HEK293 (cell line): Measurements from ENCODE around the gene ARPP19.
A peak's percentile ranks its signal among the peaks of the same experiment; 100 is the strongest.
"Not testable (repeated sequence)": the region's sequence is repeated elsewhere in the genome, so short reads cannot be mapped to it uniquely, and the experiment has no call there.

Experiments
- CTCF ChIA-PET: fragments of 350-600 bp; formaldehyde crosslinking; extraction: SDS; loops from one replicate; lab custom pipeline; 2021; ENCODE audit warnings: antibody characterized with exemption; lab: Yijun Ruan, JAX
- POLR2A ChIA-PET: fragments of 300-600 bp; formaldehyde crosslinking; extraction: SDS; loops from one replicate; lab custom pipeline; 2020; ENCODE audit warnings: antibody characterized with exemption, inconsistent platforms; lab: Yijun Ruan, JAX
- H3K27ac ChIP-seq: fragments of 200-500 bp; sonication (Bioruptor generic); 2 replicates; pipeline ENCODE4 v1.5.1; 2014; ENCODE audit warnings: low read depth, low read length, control low read depth, inconsistent platforms; ENCODE audit errors: extremely low read depth
- H3K36me3 ChIP-seq, 2 experiments: fragments of 200-500 bp in 1 of 2; sonication (Bioruptor generic) in 1 of 2; 1 replicate in 1 of 2; 2 replicates in 1 of 2; pipeline ENCODE4 v1.5.1; 2014 to 2017; ENCODE audit warnings: inconsistent platforms in 2 of 2, low read length in 2 of 2; ENCODE audit not compliant: control insufficient read depth in 2 of 2, insufficient read depth in 1 of 2
- H3K4me1 ChIP-seq: fragments of 200-500 bp; sonication (Bioruptor generic); 2 replicates; pipeline ENCODE4 v1.5.1; 2014; ENCODE audit warnings: mild to moderate bottlenecking, low read length, inconsistent platforms; ENCODE audit not compliant: control insufficient read depth, insufficient read depth
- H3K4me3 ChIP-seq: 2 replicates; pipeline ENCODE4 v1.5.1; 2011; ENCODE audit warnings: low read depth, mild to moderate bottlenecking, control low read depth, low read length, moderate library complexity
- H3K9me3 ChIP-seq: fragments of 200-500 bp; sonication (Bioruptor generic); 2 replicates; pipeline ENCODE4 v1.5.1; 2014; ENCODE audit warnings: low read depth, low read length, inconsistent platforms; ENCODE audit not compliant: control insufficient read depth, insufficient read depth
- FEZF1 ChIP-seq: fragments of 450-650 bp; formaldehyde crosslinking; IDR thresholded peaks from 2 replicates; pipeline ENCODE4 v1.5.1; 2016; ENCODE audit warnings: missing biosample characterization, missing genetic modification characterization
- GFI1B ChIP-seq: fragments of 450-650 bp; formaldehyde crosslinking; IDR thresholded peaks from 2 replicates; pipeline ENCODE4 v1.5.1; 2016; ENCODE audit warnings: missing biosample characterization, missing genetic modification characterization
- ZFP69B ChIP-seq: fragments of 450-650 bp; formaldehyde crosslinking; IDR thresholded peaks from 2 replicates; pipeline ENCODE4 v1.5.1; 2016; ENCODE audit warnings: missing biosample characterization, missing genetic modification characterization
- ZNF391 ChIP-seq: fragments of 450-650 bp; formaldehyde crosslinking; IDR thresholded peaks from 2 replicates; pipeline ENCODE4 v1.5.1; 2016; ENCODE audit warnings: low read depth, missing biosample characterization, missing genetic modification characterization, borderline replicate concordance
- ZNF530 ChIP-seq: fragments of 450-650 bp; formaldehyde crosslinking; IDR thresholded peaks from 2 replicates; pipeline ENCODE4 v1.5.1; 2016; ENCODE audit warnings: low read depth, missing biosample characterization, missing genetic modification characterization
- ZNF629 ChIP-seq: fragments of 450-650 bp; formaldehyde crosslinking; IDR thresholded peaks from 2 replicates; pipeline ENCODE4 v1.5.1; 2017; ENCODE audit warnings: missing biosample characterization, missing genetic modification characterization
- ZNF701 ChIP-seq: fragments of 450-650 bp; formaldehyde crosslinking; IDR thresholded peaks from 2 replicates; pipeline ENCODE4 v1.5.1; 2016; ENCODE audit warnings: missing biosample characterization, missing genetic modification characterization
- ZNF792 ChIP-seq: fragments of 450-650 bp; formaldehyde crosslinking; IDR thresholded peaks from 2 replicates; pipeline ENCODE4 v1.5.1; 2016; ENCODE audit warnings: missing biosample characterization, missing genetic modification characterization
- TF ChIP-seq, protein P1 (sequence below): fragments of 450-650 bp; formaldehyde crosslinking; IDR thresholded peaks from 2 replicates; pipeline ENCODE4 v1.5.1; 2017; ENCODE audit warnings: missing biosample characterization, missing genetic modification characterization
- TF ChIP-seq, protein P2 (sequence below): fragments of 450-650 bp; formaldehyde crosslinking; IDR thresholded peaks from 2 replicates; pipeline ENCODE4 v1.5.1; 2016; ENCODE audit warnings: missing biosample characterization, missing genetic modification characterization, low read depth
- TF ChIP-seq, protein P3 (sequence below): fragments of 450-650 bp; formaldehyde crosslinking; IDR thresholded peaks from 2 replicates; pipeline ENCODE4 v1.5.1; 2016; ENCODE audit warnings: missing biosample characterization, missing genetic modification characterization
- TF ChIP-seq, protein P4 (sequence below): fragments of 450-650 bp; formaldehyde crosslinking; IDR thresholded peaks from 2 replicates; pipeline ENCODE4 v1.5.1; 2016; ENCODE audit warnings: missing biosample characterization, missing genetic modification characterization

ARPP19 gene

DNA sequence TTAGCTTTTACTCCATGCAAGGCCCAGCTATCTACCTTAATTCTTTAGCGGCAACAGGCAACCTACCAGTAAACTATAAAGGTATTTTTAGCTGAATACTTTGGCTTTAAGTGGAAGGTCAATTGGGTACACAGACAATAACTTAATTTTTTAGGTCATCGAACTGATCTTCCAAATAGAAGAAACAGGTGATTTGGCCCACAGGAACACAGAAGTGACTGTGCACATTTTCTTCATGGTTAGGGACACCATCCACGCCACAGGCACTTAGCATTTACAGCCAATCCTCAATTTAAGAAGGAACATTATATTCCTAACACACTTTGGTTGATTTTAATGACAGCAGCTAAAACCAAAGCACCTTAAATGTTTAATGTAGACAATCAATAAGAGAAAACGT, 1.9 kb downstream of the ARPP19 start (continued):
- no peak for TF ChIP-seq ZNF792 (tag by site-specific recombination)
- TF ChIP-seq ZNF701 (tag by site-specific recombination): no peak
- TF ChIP-seq ZNF391 (tag by site-specific recombination): no peak

DNA sequence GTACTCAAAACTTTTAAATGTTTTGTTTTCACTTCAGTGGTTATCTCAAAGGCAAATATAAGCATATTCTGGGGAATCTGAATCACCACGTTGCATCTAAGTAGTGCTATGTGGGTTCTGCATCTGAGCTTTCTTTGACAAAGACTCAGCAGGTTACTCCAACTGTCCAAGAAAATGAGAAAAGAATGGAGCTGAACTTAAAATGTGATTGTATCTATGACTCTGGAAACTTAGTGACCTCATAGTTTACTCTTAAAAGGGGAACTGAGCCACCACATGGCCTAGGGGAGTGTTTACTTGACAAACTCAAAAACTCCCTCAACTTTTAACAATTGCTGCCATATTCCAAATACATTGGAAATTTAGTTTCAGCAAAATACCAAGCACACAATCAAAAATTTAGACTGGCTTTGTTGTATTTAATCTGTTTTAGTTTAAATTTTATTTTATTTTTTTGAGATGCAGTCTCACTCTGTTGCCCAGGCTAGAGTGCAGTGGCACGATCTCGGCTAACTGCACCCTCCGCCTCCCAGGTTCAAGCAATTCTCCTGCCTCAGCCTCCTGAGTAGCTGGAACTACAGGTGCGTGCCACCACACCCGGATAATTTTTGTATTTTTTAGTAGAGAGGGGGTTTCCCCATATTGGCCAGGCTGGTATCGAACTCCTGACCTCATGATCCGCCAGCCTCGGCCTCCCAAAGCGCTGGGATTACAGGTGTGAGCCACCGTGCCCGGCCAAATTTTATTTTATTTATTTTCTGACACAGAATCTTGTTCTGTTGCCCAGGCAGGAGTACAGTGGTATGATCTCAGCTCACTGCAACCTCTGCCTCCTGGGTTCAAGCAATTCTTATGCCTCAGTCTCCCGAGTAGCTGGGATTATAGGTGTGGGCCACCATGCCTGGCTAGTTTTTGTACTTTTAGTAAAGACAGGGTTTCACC, 3.1 kb downstream of the ARPP19 start:
- H3K27ac ChIP-seq, H3K9me3 ChIP-seq, H3K36me3 ChIP-seq, H3K4me3 ChIP-seq, POLR2A ChIA-PET: not testable (repeated sequence)
- CTCF ChIA-PET: interaction anchor here (0.5 to 0.6 kb wide), 2 partner anchors 70 to 357 kb away, joined by 3 read pairs; no protein-coding TSS in a partner anchor
- peaks cover 18% of the 10 kb centered on the region for H3K4me1 ChIP-seq
- peak; percentile 71; the same call in 1 of the 2 replicates for TF ChIP-seq ZNF629 (tag by site-specific recombination)
- TF ChIP-seq, protein P1, sequence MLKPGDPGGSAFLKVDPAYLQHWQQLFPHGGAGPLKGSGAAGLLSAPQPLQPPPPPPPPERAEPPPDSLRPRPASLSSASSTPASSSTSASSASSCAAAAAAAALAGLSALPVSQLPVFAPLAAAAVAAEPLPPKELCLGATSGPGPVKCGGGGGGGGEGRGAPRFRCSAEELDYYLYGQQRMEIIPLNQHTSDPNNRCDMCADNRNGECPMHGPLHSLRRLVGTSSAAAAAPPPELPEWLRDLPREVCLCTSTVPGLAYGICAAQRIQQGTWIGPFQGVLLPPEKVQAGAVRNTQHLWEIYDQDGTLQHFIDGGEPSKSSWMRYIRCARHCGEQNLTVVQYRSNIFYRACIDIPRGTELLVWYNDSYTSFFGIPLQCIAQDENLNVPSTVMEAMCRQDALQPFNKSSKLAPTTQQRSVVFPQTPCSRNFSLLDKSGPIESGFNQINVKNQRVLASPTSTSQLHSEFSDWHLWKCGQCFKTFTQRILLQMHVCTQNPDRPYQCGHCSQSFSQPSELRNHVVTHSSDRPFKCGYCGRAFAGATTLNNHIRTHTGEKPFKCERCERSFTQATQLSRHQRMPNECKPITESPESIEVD: peak; percentile 74
- TF ChIP-seq, protein P2, sequence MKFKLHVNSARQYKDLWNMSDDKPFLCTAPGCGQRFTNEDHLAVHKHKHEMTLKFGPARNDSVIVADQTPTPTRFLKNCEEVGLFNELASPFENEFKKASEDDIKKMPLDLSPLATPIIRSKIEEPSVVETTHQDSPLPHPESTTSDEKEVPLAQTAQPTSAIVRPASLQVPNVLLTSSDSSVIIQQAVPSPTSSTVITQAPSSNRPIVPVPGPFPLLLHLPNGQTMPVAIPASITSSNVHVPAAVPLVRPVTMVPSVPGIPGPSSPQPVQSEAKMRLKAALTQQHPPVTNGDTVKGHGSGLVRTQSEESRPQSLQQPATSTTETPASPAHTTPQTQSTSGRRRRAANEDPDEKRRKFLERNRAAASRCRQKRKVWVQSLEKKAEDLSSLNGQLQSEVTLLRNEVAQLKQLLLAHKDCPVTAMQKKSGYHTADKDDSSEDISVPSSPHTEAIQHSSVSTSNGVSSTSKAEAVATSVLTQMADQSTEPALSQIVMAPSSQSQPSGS (tag by site-specific recombination): peak; percentile 81
- peak; percentile 72; the same call in 1 of the 2 replicates for TF ChIP-seq ZFP69B (tag by site-specific recombination)
- TF ChIP-seq, protein P3, sequence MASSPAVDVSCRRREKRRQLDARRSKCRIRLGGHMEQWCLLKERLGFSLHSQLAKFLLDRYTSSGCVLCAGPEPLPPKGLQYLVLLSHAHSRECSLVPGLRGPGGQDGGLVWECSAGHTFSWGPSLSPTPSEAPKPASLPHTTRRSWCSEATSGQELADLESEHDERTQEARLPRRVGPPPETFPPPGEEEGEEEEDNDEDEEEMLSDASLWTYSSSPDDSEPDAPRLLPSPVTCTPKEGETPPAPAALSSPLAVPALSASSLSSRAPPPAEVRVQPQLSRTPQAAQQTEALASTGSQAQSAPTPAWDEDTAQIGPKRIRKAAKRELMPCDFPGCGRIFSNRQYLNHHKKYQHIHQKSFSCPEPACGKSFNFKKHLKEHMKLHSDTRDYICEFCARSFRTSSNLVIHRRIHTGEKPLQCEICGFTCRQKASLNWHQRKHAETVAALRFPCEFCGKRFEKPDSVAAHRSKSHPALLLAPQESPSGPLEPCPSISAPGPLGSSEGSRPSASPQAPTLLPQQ (tag by site-specific recombination): peak; percentile 91

DNA sequence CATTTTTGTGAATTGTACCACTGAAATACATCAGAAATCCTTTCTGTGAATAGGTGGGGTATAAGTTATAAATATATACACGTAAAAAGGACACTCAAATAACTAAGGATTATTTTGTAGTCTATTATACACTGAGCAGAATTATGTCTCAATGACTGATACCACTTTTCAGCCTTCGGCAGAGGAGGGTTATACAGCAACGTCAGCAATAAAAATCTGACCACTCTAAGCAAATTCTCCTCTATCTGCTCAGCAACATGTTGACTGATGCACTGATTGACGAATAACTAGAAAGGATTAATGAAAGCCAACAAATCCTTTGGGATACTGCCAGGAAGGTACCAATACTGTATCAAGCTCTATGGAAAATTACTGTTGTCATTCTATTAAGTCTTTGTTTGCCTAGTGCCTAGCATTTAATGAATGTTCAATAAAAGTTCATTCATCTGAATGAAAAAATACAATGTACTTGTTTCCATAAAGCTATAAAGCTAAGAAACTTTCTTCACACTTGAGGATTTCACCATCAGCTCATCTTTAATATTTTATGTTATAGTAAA, 5.2 kb downstream of the ARPP19 start:
- no peak overlapping the region for H3K4me3 ChIP-seq
- ChIA-PET POLR2A (no interaction called here), CTCF (interaction anchor here (0.6 to 1.2 kb wide), 2 partner anchors 230 to 380 kb away, joined by 3 read pairs; no protein-coding TSS in a partner anchor)
- no peak overlapping the region for H3K27ac ChIP-seq
- no peaks in the 10 kb centered on the region for H3K9me3 ChIP-seq
- peaks cover 0 to 11% of the 10 kb centered on the region in 2 experiments; a peak in 1 of 3 replicates for H3K36me3 ChIP-seq
- peaks cover 18% of the 10 kb centered on the region for H3K4me1 ChIP-seq
- TF ChIP-seq, protein P4, sequence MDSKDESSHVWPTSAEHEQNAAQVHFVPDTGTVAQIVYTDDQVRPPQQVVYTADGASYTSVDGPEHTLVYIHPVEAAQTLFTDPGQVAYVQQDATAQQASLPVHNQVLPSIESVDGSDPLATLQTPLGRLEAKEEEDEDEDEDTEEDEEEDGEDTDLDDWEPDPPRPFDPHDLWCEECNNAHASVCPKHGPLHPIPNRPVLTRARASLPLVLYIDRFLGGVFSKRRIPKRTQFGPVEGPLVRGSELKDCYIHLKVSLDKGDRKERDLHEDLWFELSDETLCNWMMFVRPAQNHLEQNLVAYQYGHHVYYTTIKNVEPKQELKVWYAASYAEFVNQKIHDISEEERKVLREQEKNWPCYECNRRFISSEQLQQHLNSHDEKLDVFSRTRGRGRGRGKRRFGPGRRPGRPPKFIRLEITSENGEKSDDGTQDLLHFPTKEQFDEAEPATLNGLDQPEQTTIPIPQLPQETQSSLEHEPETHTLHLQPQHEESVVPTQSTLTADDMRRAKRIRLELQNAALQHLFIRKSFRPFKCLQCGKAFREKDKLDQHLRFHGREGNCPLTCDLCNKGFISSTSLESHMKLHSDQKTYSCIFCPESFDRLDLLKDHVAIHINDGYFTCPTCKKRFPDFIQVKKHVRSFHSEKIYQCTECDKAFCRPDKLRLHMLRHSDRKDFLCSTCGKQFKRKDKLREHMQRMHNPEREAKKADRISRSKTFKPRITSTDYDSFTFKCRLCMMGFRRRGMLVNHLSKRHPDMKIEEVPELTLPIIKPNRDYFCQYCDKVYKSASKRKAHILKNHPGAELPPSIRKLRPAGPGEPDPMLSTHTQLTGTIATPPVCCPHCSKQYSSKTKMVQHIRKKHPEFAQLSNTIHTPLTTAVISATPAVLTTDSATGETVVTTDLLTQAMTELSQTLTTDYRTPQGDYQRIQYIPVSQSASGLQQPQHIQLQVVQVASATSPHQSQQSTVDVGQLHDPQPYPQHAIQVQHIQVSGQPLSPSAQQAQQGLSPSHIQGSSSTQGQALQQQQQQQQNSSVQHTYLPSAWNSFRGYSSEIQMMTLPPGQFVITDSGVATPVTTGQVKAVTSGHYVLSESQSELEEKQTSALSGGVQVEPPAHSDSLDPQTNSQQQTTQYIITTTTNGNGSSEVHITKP (tag by site-specific recombination): peak; percentile 78
- 0 out of 2 replicates have a peak, but pooled peaks have one; percentile 30 for TF ChIP-seq GFI1B
- no peak for TF ChIP-seq ZNF530 (tag by site-specific recombination)
- TF ChIP-seq, protein P1: peak; percentile 76
- 0 out of 2 replicates have a peak, but pooled peaks have one; percentile 6 for TF ChIP-seq FEZF1 (tag by site-specific recombination)
- TF ChIP-seq, all 188 proteins: peak for 4
